Chondrocyte (in vitro differentiated cells): ENCODE measurements around the gene SPATS2L. TPM values are rescaled to one million over a fixed set of nuclear protein-coding genes. Genes with fewer than 3 reads are reported as not detected.

ENCODE experiments used
- DNase-seq: peaks from one replicate; pipeline ENCODE4 v3.0.0; 2021; ENCODE audit warnings: mixed read lengths, low spot score
- H3K27ac Mint-ChIP-seq: one replicate; pipeline ENCODE4 v1.8.0; 2021; ENCODE audit warnings: mild to moderate bottlenecking, moderate library complexity, mixed read lengths; ENCODE audit not compliant: unreplicated experiment
- H3K27me3 Mint-ChIP-seq: 2 replicates; pipeline ENCODE4 v1.8.0; 2021; ENCODE audit warnings: low read depth, mixed read lengths
- H3K36me3 Mint-ChIP-seq: 2 replicates; pipeline ENCODE4 v1.8.0; 2021; ENCODE audit warnings: low read depth, mixed read lengths
- H3K4me1 Mint-ChIP-seq: 2 replicates; pipeline ENCODE4 v1.8.0; 2021; ENCODE audit warnings: low read depth, mild to moderate bottlenecking, mixed read lengths
- H3K4me3 Mint-ChIP-seq: one replicate; pipeline ENCODE4 v1.8.0; 2021; ENCODE audit warnings: mild to moderate bottlenecking, moderate library complexity, mixed read lengths; ENCODE audit not compliant: unreplicated experiment
- H3K9me3 Mint-ChIP-seq: 2 replicates; pipeline ENCODE4 v1.8.0; 2021; ENCODE audit warnings: low read depth, mixed read lengths
- total RNA-seq: library from RNA; stranded (reverse); gene quantifications from 3 replicates; pipeline ENCODE4 v1.2.1, GENCODE V29; 2021
- TF ChIP-seq, protein P1 (sequence below): fragments of 200-600 bp; sonication (generic); IDR thresholded peaks from 2 replicates; pipeline ENCODE4 v1.5.0; 2021; ENCODE audit warnings: antibody characterized with exemption, mild to moderate bottlenecking, moderate library complexity

SPATS2L gene
- total RNA-seq, 1 donor from 2014 or later = 237 TPM

DNA sequence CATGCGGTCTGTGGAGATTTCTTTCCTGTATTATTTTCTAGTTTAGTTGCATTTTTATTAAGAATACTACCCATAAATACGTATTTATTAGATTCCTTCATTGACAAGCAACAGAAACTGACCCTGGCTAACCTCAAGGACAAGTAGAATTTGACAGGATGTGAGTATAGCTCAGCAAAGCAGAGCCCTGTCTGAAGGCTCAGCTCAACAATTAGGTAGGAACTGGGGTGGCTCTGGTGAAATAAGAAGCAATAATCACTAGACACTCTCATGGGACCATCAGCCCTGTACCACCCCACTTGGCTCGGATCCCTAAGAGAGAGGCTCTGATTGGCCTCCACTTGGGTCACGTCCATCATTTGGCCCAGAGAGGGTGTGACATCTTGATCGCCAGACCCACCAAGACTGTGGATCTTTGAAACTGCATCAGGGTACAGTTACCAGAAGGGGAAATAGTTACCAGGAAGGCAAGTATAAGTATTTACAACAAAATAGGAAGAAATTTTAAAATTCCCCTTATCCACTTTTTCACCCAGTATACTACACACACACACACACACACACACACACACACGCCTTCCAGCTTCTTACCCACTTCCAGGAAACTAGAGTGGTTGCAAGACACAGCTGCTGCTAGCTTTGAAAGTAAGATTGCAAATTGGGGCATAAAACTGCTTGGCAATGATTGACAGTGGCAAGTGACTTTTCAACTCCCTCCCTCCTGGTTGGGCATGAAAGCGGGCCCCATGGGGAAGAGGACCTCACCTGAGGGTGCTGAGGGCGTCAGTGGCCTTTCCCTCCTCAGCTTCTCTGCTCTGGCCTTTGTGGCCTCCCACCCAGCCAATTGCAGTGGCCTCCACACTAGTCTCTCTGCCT, 161.6 kb downstream of the SPATS2L start:
- Mint-ChIP-seq H3K27ac (peak overlapping the region; percentile 45), H3K36me3 (peaks cover 42% of the 10 kb centered on the region), H3K4me3 (no peak overlapping the region), H3K9me3 (no peaks in the 10 kb centered on the region), H3K4me1 (peaks cover 7% of the 10 kb centered on the region), H3K27me3 (no peaks in the 10 kb centered on the region)
- no peak for DNase-seq
- TF ChIP-seq, protein P1, sequence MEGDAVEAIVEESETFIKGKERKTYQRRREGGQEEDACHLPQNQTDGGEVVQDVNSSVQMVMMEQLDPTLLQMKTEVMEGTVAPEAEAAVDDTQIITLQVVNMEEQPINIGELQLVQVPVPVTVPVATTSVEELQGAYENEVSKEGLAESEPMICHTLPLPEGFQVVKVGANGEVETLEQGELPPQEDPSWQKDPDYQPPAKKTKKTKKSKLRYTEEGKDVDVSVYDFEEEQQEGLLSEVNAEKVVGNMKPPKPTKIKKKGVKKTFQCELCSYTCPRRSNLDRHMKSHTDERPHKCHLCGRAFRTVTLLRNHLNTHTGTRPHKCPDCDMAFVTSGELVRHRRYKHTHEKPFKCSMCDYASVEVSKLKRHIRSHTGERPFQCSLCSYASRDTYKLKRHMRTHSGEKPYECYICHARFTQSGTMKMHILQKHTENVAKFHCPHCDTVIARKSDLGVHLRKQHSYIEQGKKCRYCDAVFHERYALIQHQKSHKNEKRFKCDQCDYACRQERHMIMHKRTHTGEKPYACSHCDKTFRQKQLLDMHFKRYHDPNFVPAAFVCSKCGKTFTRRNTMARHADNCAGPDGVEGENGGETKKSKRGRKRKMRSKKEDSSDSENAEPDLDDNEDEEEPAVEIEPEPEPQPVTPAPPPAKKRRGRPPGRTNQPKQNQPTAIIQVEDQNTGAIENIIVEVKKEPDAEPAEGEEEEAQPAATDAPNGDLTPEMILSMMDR = no peak

DNA sequence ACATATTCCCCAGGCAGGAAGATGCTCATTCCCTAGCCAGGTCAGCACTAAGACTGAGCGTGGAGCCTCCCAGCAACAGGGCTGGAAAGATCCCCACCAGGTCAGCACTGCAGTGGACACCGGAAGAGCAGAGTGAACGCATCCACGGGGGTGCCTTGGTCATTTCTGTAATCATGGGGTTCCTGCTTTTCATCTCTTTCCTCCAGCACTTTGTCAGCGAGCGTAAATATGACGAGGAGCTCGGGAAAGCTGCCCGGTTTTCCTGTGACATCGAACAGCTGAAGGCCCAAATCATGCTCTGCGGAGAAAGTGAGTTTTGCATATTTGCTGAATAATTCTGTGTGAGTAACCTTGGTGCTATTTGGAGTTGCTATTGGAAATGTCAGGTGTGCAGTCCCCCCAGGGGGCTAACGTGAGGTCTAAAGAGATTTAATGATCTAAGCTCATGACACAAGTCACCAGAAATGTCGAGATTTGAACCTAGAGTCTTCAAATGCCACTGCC, 163.3 kb downstream of the SPATS2L start:
- no peaks in the 10 kb centered on the region for H3K27me3 Mint-ChIP-seq

DNA sequence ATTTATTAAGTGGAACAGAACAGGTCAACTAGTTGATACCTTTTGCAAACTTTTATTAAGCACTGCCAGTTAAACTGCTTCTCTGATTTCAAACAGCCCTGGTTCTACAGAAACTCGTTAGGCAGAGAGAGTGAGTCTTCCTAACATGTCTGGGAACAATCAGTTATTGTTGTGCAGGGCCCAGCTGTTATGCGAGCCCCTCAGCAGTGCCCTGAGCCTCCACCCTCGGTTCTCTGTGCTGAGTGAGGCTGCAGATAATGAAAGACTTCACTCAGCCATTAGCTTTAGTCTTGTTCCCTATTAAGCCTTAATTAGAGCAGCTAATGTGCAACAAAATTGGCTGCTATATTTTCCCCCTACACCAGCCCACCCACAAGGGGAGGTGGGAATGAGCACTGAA, 163.7 kb downstream of the SPATS2L start:
- peaks cover 48% of the 10 kb centered on the region for H3K36me3 Mint-ChIP-seq
- no peaks in the 10 kb centered on the region for H3K27me3 Mint-ChIP-seq
- TF ChIP-seq, protein P1 = no peak
- H3K4me3 Mint-ChIP-seq = no peak overlapping the region
- H3K4me1 Mint-ChIP-seq = peaks cover 7% of the 10 kb centered on the region
- no peak for DNase-seq
- H3K27ac Mint-ChIP-seq = no peak overlapping the region
- no peaks in the 10 kb centered on the region for H3K9me3 Mint-ChIP-seq

More for the DNA sequence above, 163.3 kb downstream of the SPATS2L start:
- Mint-ChIP-seq H3K36me3 (peaks cover 44% of the 10 kb centered on the region), H3K4me3 (no peak overlapping the region), H3K9me3 (no peaks in the 10 kb centered on the region), H3K4me1 (peaks cover 7% of the 10 kb centered on the region), H3K27ac (peak overlapping the region; percentile 64)
- TF ChIP-seq, protein P1 = no peak
- DNase-seq = no peak

DNA sequence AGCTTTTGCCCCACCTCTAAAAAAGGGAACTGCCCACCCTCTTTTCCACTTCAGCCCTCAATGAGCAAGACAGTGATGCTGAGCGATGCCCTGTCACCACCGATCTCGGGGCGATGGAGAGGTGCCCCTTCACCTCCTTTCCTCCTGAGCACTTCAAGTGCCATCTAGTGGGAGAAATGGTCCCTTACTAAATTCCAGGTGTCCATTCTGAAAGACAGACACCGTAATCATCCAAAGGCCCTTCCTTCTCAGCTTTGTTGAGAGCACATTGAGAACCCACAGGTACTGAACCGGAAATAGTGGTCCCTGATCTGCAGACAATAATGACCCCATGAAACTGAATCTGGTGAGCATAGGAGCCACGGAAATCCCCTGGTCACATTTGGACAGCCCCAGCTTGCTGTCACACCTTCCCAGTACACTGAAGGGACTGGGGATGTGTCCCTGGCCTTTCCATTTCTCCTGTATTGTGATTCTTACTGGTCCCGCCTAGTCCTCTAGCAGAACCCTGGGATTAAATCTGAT, 164.9 kb downstream of the SPATS2L start:
- Mint-ChIP-seq H3K4me1 (peaks cover 7% of the 10 kb centered on the region), H3K4me3 (no peak overlapping the region), H3K27ac (peak overlapping the region; percentile 83), H3K36me3 (peaks cover 49% of the 10 kb centered on the region), H3K9me3 (no peaks in the 10 kb centered on the region), H3K27me3 (no peaks in the 10 kb centered on the region)
- TF ChIP-seq, protein P1 = peak; percentile 79
- no peak for DNase-seq

DNA sequence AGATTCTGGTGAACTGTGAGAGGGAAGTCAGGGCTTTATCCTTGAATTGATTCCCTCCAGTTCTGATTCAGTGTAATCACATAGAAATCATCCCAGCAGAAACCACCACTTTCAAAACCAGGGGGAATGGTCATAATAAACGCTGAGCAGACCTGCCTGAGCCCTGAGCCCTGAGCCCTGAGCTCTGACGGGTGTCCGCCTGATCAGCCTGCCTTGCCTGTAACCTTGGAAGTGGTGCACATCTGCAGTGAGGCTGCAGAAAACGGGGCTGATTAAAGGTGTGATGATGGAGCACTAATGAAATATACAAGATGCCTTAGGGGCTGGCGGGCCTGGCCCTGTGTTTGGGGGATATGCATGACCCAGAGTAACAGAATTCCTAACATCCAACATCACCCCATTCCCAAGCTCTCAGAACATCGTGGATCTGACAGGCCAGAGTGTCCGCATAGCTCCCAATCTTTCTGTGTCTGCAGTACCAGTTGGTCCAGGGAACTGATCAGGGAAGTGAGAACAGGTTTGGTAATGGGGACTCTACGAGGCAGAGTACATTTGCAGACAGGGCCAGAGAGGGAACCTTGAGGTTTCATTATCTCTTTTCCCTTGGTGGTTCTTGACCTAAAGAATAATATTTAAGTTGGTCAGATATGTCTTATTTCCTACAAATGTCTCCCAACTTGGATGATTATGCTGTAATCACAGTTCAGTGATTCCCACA, 165.6 kb downstream of the SPATS2L start:
- H3K4me3 Mint-ChIP-seq = no peak overlapping the region
- no peaks in the 10 kb centered on the region for H3K9me3 Mint-ChIP-seq
- H3K27ac Mint-ChIP-seq = no peak overlapping the region
- H3K4me1 Mint-ChIP-seq = peaks cover 4% of the 10 kb centered on the region
- H3K27me3 Mint-ChIP-seq = no peaks in the 10 kb centered on the region
- no peak for DNase-seq
- H3K36me3 Mint-ChIP-seq = peaks cover 49% of the 10 kb centered on the region
- TF ChIP-seq, protein P1 = no peak
